Effector CD4-positive, alpha-beta T cell (primary cell): Measurements from ENCODE around the gene BSDC1.
"Not testable (repeated sequence)": the region's sequence is repeated elsewhere in the genome, so short reads cannot be mapped to it uniquely, and the experiment has no call there.

ENCODE experiments used
- DNase-seq: peaks from one replicate; pipeline ENCODE4 v3.0.0-alpha.2; 2020

Gene BSDC1

GRCh38 chr1:32356478-32356877 lies 37.8 kb downstream of the BSDC1 start:
- DNase-seq: no peak

- not testable (repeated sequence) for DNase-seq
Measured at GRCh38 chr1:32355778-32356177, 38.5 kb downstream of the BSDC1 start.

- DNase-seq: no peak
Measured at GRCh38 chr1:32353886-32354570, 40.2 kb downstream of the BSDC1 start.

- DNase-seq: no peak
Measured at GRCh38 chr1:32353431-32353830, 40.8 kb downstream of the BSDC1 start.

GRCh38 chr1:32352831-32353383 lies 41.3 kb downstream of the BSDC1 start:
- no peak for DNase-seq

- DNase-seq: no peak
Measured at GRCh38 chr1:32352239-32352745, 41.9 kb downstream of the BSDC1 start.

GRCh38 chr1:32351399-32352238 lies 42.6 kb downstream of the BSDC1 start:
- peak; percentile 89 for DNase-seq

- DNase-seq: peak; percentile 68
Measured at GRCh38 chr1:32350785-32351398, 43.3 kb downstream of the BSDC1 start.

GRCh38 chr1:32349211-32349708 lies 45.0 kb downstream of the BSDC1 start:
- DNase-seq: no peak

GRCh38 chr1:32346532-32347157 lies 47.6 kb downstream of the BSDC1 start:
- DNase-seq: no peak

- no peak for DNase-seq
Measured at GRCh38 chr1:32345289-32345827, 48.9 kb downstream of the BSDC1 start.

- DNase-seq: no peak
Measured at GRCh38 chr1:32342704-32343103, 51.5 kb downstream of the BSDC1 start.

- no peak for DNase-seq
Measured at GRCh38 chr1:32341971-32342370, 52.3 kb downstream of the BSDC1 start.

GRCh38 chr1:32341186-32341757 lies 53.0 kb downstream of the BSDC1 start:
- DNase-seq: no peak

GRCh38 chr1:32339363-32339978 lies 54.8 kb downstream of the BSDC1 start:
- DNase-seq: no peak

GRCh38 chr1:32338637-32339145 lies 55.5 kb downstream of the BSDC1 start:
- DNase-seq: no peak

GRCh38 chr1:32337855-32338636 lies 56.2 kb downstream of the BSDC1 start:
- DNase-seq: no peak

- peak; percentile 36 for DNase-seq
Measured at GRCh38 chr1:32336963-32337675, 57.1 kb downstream of the BSDC1 start.

GRCh38 chr1:32336591-32336932 lies 57.7 kb downstream of the BSDC1 start:
- DNase-seq: no peak
